HepG2 (cell line): ENCODE data around the gene SYNE1.

Source experiments
- SP2 ChIP-seq: sonication (generic); formaldehyde crosslinking; IDR thresholded peaks from 2 replicates; pipeline ENCODE4 v1.5.1; 2020; ENCODE audit warnings: mild to moderate bottlenecking, missing genetic modification reagents
- TF ChIP-seq, protein P1 (sequence below): sonication (generic); formaldehyde crosslinking; IDR thresholded peaks from 2 replicates; pipeline ENCODE4 v1.5.0; 2020; ENCODE audit warnings: mild to moderate bottlenecking, missing genetic modification reagents, moderate library complexity
- TF ChIP-seq, protein P2 (sequence below): sonication (generic); formaldehyde crosslinking; IDR thresholded peaks from 2 replicates; pipeline ENCODE4 v1.5.0; 2020; ENCODE audit warnings: mild to moderate bottlenecking, missing genetic modification reagents, borderline replicate concordance

GRCh38 chr6:152100183-152100618 lies 537.0 kb downstream of the SYNE1 start:
- TF ChIP-seq, protein P1, sequence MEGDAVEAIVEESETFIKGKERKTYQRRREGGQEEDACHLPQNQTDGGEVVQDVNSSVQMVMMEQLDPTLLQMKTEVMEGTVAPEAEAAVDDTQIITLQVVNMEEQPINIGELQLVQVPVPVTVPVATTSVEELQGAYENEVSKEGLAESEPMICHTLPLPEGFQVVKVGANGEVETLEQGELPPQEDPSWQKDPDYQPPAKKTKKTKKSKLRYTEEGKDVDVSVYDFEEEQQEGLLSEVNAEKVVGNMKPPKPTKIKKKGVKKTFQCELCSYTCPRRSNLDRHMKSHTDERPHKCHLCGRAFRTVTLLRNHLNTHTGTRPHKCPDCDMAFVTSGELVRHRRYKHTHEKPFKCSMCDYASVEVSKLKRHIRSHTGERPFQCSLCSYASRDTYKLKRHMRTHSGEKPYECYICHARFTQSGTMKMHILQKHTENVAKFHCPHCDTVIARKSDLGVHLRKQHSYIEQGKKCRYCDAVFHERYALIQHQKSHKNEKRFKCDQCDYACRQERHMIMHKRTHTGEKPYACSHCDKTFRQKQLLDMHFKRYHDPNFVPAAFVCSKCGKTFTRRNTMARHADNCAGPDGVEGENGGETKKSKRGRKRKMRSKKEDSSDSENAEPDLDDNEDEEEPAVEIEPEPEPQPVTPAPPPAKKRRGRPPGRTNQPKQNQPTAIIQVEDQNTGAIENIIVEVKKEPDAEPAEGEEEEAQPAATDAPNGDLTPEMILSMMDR (CRISPR knock-in tag) = no peak
- TF ChIP-seq SP2 (CRISPR knock-in tag) = no peak
- TF ChIP-seq, protein P2, sequence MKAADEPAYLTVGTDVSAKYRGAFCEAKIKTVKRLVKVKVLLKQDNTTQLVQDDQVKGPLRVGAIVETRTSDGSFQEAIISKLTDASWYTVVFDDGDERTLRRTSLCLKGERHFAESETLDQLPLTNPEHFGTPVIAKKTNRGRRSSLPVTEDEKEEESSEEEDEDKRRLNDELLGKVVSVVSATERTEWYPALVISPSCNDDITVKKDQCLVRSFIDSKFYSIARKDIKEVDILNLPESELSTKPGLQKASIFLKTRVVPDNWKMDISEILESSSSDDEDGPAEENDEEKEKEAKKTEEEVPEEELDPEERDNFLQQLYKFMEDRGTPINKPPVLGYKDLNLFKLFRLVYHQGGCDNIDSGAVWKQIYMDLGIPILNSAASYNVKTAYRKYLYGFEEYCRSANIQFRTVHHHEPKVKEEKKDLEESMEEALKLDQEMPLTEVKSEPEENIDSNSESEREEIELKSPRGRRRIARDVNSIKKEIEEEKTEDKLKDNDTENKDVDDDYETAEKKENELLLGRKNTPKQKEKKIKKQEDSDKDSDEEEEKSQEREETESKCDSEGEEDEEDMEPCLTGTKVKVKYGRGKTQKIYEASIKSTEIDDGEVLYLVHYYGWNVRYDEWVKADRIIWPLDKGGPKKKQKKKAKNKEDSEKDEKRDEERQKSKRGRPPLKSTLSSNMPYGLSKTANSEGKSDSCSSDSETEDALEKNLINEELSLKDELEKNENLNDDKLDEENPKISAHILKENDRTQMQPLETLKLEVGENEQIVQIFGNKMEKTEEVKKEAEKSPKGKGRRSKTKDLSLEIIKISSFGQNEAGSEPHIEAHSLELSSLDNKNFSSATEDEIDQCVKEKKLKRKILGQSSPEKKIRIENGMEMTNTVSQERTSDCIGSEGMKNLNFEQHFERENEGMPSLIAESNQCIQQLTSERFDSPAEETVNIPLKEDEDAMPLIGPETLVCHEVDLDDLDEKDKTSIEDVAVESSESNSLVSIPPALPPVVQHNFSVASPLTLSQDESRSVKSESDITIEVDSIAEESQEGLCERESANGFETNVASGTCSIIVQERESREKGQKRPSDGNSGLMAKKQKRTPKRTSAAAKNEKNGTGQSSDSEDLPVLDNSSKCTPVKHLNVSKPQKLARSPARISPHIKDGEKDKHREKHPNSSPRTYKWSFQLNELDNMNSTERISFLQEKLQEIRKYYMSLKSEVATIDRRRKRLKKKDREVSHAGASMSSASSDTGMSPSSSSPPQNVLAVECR (CRISPR knock-in tag) = no peak
